Neuronal stem cell (in vitro differentiated cells): Measurements from ENCODE around the gene LARGE2.

ENCODE experiments used
- DNase-seq: peaks from one replicate; pipeline ENCODE4 v3.0.0-alpha.2; 2013; ENCODE audit warnings: low spot score
- H2AFZ ChIP-seq: one replicate; pipeline ENCODE4 v1.6.1; 2013; ENCODE audit warnings: mild to moderate bottlenecking, low read length, inconsistent platforms
- H2AK5ac ChIP-seq: 2 replicates; pipeline ENCODE4 v1.6.1; 2013; ENCODE audit warnings: low read depth, mild to moderate bottlenecking, inconsistent platforms, low read length, moderate library complexity, mixed read lengths
- H2BK120ac ChIP-seq: 2 replicates; pipeline ENCODE4 v1.6.1; 2013; ENCODE audit warnings: low read depth, mild to moderate bottlenecking, inconsistent platforms, low read length, moderate library complexity, mixed read lengths
- H2BK12ac ChIP-seq: one replicate; pipeline ENCODE4 v1.6.1; 2013; ENCODE audit warnings: low read length, inconsistent platforms
- H2BK15ac ChIP-seq: 2 replicates; pipeline ENCODE4 v1.6.1; 2013; ENCODE audit warnings: mild to moderate bottlenecking, low read length, inconsistent platforms, mixed read lengths
- H2BK5ac ChIP-seq: one replicate; pipeline ENCODE4 v1.6.1; 2013; ENCODE audit warnings: inconsistent platforms, mild to moderate bottlenecking, low read length, moderate library complexity
- H3K14ac ChIP-seq: one replicate; pipeline ENCODE4 v1.6.1; 2013; ENCODE audit warnings: low read length, inconsistent platforms
- H3K18ac ChIP-seq: 2 replicates; pipeline ENCODE4 v1.6.1; 2013; ENCODE audit warnings: low read length, inconsistent platforms
- H3K23ac ChIP-seq: 2 replicates; pipeline ENCODE4 v1.6.1; 2013; ENCODE audit warnings: low read depth, mild to moderate bottlenecking, mixed read lengths, low read length, inconsistent platforms; ENCODE audit not compliant: poor library complexity
- H3K27ac ChIP-seq: replicated peaks from 3 replicates; pipeline ENCODE4 v1.5.1; 2013; ENCODE audit warnings: low read length, inconsistent platforms
- H3K27me3 ChIP-seq, 3 experiments: 2 replicates each; pipeline ENCODE4 v1.6.1; 2013; ENCODE audit warnings: low read length in 3 of 3, mild to moderate bottlenecking in 2 of 3, inconsistent platforms in 1 of 3, low read depth in 1 of 3, mixed read lengths in 1 of 3, moderate library complexity in 1 of 3; ENCODE audit not compliant: control insufficient read depth in 3 of 3, insufficient read depth in 3 of 3
- H3K36me3 ChIP-seq, 2 donors: replicated peaks in 1 of 2; 2 replicates each; pipeline ENCODE4 v1.6.1; 2013; ENCODE audit warnings: low read length in 2 of 2; ENCODE audit not compliant: control insufficient read depth in 2 of 2, insufficient read depth in 2 of 2
- H3K4ac ChIP-seq: 2 replicates; pipeline ENCODE4 v1.6.1; 2013; ENCODE audit warnings: inconsistent platforms, mild to moderate bottlenecking, low read length, moderate library complexity
- H3K4me1 ChIP-seq, 2 donors: 1 replicate in 1 of 2; 2 replicates in 1 of 2; pipeline ENCODE4 v1.6.1; 2013; ENCODE audit warnings: low read length in 2 of 2, low read depth in 1 of 2; ENCODE audit not compliant: control insufficient read depth in 2 of 2, insufficient read depth in 1 of 2
- H3K4me2 ChIP-seq: one replicate; pipeline ENCODE4 v1.6.1; 2013; ENCODE audit warnings: mild to moderate bottlenecking, low read length, inconsistent platforms; ENCODE audit not compliant: insufficient read depth, poor library complexity, severe bottlenecking
- H3K4me3 ChIP-seq, 2 donors: 2 replicates each; pipeline ENCODE4 v1.5.1; 2013; ENCODE audit warnings: low read length in 2 of 2, mild to moderate bottlenecking in 2 of 2, inconsistent platforms in 1 of 2, moderate library complexity in 1 of 2
- H3K79me1 ChIP-seq: one replicate; pipeline ENCODE4 v1.6.1; 2013; ENCODE audit warnings: low read depth, mild to moderate bottlenecking, inconsistent platforms, low read length, moderate library complexity
- H3K9ac ChIP-seq: one replicate; pipeline ENCODE4 v1.6.1; 2013; ENCODE audit warnings: mild to moderate bottlenecking, low read depth, low read length, inconsistent platforms; ENCODE audit not compliant: poor library complexity
- H3K9me3 ChIP-seq, 2 donors: replicated peaks in 1 of 2; 2 replicates each; pipeline versions ENCODE3 to v1.6.1; 2013; ENCODE audit warnings: low read length in 2 of 2, mild to moderate bottlenecking in 2 of 2, inconsistent platforms in 1 of 2, low read depth in 1 of 2, mixed read lengths in 1 of 2, moderate library complexity in 1 of 2; ENCODE audit not compliant: control insufficient read depth in 2 of 2, insufficient read depth in 1 of 2
- H4K8ac ChIP-seq: one replicate; pipeline ENCODE4 v1.6.1; 2013; ENCODE audit warnings: low read depth, mild to moderate bottlenecking, inconsistent platforms, low read length, moderate library complexity
- H4K91ac ChIP-seq: one replicate; pipeline ENCODE4 v1.6.1; 2013; ENCODE audit warnings: low read length, low read depth, mild to moderate bottlenecking, inconsistent platforms; ENCODE audit not compliant: poor library complexity
- WGBS, 2 donors: extraction: QIAGEN DNeasy Blood & Tissue Kit; methylation state at CpG; one replicate each; pipeline ENCODE4 v1.1.7; 2013; ENCODE audit warnings: missing lambda C conversion rate in 2 of 2, mixed read lengths in 1 of 2; ENCODE audit not compliant: insufficient read length in 2 of 2, insufficient replicate concordance in 1 of 2; ENCODE audit errors: extremely low coverage in 2 of 2; 5-methylcytosine and 5-hydroxymethylcytosine counted together

Gene LARGE2

GRCh38 chr11:45909594-45910475 is 12.6 kb upstream of the LARGE2 start:
- Histone ChIP-seq H3K23ac (peak overlapping the region; percentile 20), H3K9ac (no peak overlapping the region), H2AFZ (no peak overlapping the region), H2BK15ac (no peak overlapping the region), H3K36me3 (peaks cover 18 to 49% of the 10 kb centered on the region in 2 donors), H2BK12ac (no peak overlapping the region), H2AK5ac (no peak overlapping the region), H3K9me3 (no peaks in the 10 kb centered on the region), H2BK120ac (no peak overlapping the region), H4K8ac (no peak overlapping the region), H3K4me2 (no peak overlapping the region), H3K14ac (no peak overlapping the region), H3K4ac (no peak overlapping the region), H3K18ac (no peak overlapping the region), H3K4me3 (no peak overlapping the region), H4K91ac (no peak overlapping the region), H3K27ac (no peak overlapping the region), H3K4me1 (peaks cover 0 to 3% of the 10 kb centered on the region in 2 donors), H2BK5ac (peak overlapping the region; percentile 53), H3K27me3 (no peaks in the 10 kb centered on the region), H3K79me1 (peaks cover 6% of the 10 kb centered on the region)
- no CpG with 5 or more reads among the region's 32 CpGs for WGBS, 2 donors
- DNase-seq: no peak

- Histone ChIP-seq H3K14ac (no peak overlapping the region), H2BK12ac (no peak overlapping the region), H3K79me1 (peaks cover 6% of the 10 kb centered on the region), H3K9ac (peak overlapping the region; percentile 14), H2BK5ac (no peak overlapping the region), H3K18ac (no peak overlapping the region), H3K23ac (no peak overlapping the region), H3K27me3 (no peaks in the 10 kb centered on the region), H3K4me2 (no peak overlapping the region), H2BK120ac (no peak overlapping the region), H3K27ac (no peak overlapping the region), H3K4me3 (no peak overlapping the region), H3K36me3 (peaks cover 24 to 51% of the 10 kb centered on the region in 2 donors), H3K4ac (no peak overlapping the region), H2BK15ac (no peak overlapping the region), H4K91ac (no peak overlapping the region), H2AK5ac (no peak overlapping the region), H4K8ac (no peak overlapping the region), H3K4me1 (peaks cover 0 to 3% of the 10 kb centered on the region in 2 donors), H2AFZ (no peak overlapping the region), H3K9me3 (no peaks in the 10 kb centered on the region)
- no CpG with 5 or more reads among the region's 9 CpGs for WGBS, 2 donors
- no peak for DNase-seq
Measured at GRCh38 chr11:45910623-45911022, 11.8 kb upstream of the LARGE2 start.

GRCh38 chr11:45913514-45913913 is 8.9 kb upstream of the LARGE2 start:
- WGBS, 2 donors: no CpG with 5 or more reads among the region's 19 CpGs
- H3K9ac ChIP-seq: no peak overlapping the region
- no peak overlapping the region for H4K8ac ChIP-seq
- DNase-seq: no peak
- no peaks in the 10 kb centered on the region for H3K9me3 ChIP-seq
- no peak overlapping the region for H2BK12ac ChIP-seq
- no peak overlapping the region for H3K23ac ChIP-seq
- no peak overlapping the region for H2BK15ac ChIP-seq
- H2BK5ac ChIP-seq: no peak overlapping the region
- H2BK120ac ChIP-seq: no peak overlapping the region
- peaks cover 28 to 56% of the 10 kb centered on the region in 2 donors for H3K36me3 ChIP-seq
- no peak overlapping the region for H2AK5ac ChIP-seq
- H4K91ac ChIP-seq: no peak overlapping the region
- H3K4me3 ChIP-seq: no peak overlapping the region
- no peak overlapping the region for H3K27ac ChIP-seq
- peaks cover 4 to 7% of the 10 kb centered on the region in 2 donors for H3K4me1 ChIP-seq
- no peak overlapping the region for H2AFZ ChIP-seq
- H3K14ac ChIP-seq: no peak overlapping the region
- H3K4me2 ChIP-seq: no peak overlapping the region
- H3K27me3 ChIP-seq: no peaks in the 10 kb centered on the region
- no peak overlapping the region for H3K4ac ChIP-seq
- no peak overlapping the region for H3K18ac ChIP-seq
- H3K79me1 ChIP-seq: peaks cover 11% of the 10 kb centered on the region

GRCh38 chr11:45913942-45914635 is 8.4 kb upstream of the LARGE2 start:
- no peaks in the 10 kb centered on the region for H3K27me3 ChIP-seq
- no peak overlapping the region for H3K4ac ChIP-seq
- H2BK12ac ChIP-seq: peak overlapping the region; percentile 41
- no peaks in the 10 kb centered on the region for H3K9me3 ChIP-seq
- H3K9ac ChIP-seq: no peak overlapping the region
- no CpG with 5 or more reads among the region's 22 CpGs for WGBS, 2 donors
- no peak overlapping the region for H4K91ac ChIP-seq
- DNase-seq: no peak
- no peak overlapping the region for H4K8ac ChIP-seq
- H3K14ac ChIP-seq: peak overlapping the region; percentile 21
- peak overlapping the region in 1 of 2 donors; percentile 52 for H3K4me3 ChIP-seq
- no peak overlapping the region for H3K27ac ChIP-seq
- no peak overlapping the region for H2BK120ac ChIP-seq
- peak overlapping the region; percentile 1 for H3K23ac ChIP-seq
- H3K4me1 ChIP-seq: peaks cover 4 to 9% of the 10 kb centered on the region in 2 donors
- no peak overlapping the region for H2BK5ac ChIP-seq
- H3K18ac ChIP-seq: no peak overlapping the region
- H2AFZ ChIP-seq: no peak overlapping the region
- H2BK15ac ChIP-seq: no peak overlapping the region
- peak overlapping the region; percentile 11 for H3K4me2 ChIP-seq
- H2AK5ac ChIP-seq: no peak overlapping the region
- H3K79me1 ChIP-seq: peaks cover 11% of the 10 kb centered on the region
- peaks cover 28 to 56% of the 10 kb centered on the region in 2 donors for H3K36me3 ChIP-seq
